Measurements from ENCODE around the gene ATP5PO.
"Not testable (repeated sequence)": the region's sequence is repeated elsewhere in the genome, so short reads cannot be mapped to it uniquely, and the experiment has no call there.

ATP5PO gene

GRCh38 chr21:33865996-33866575, 49.5 kb downstream of the ATP5PO start:
- no peak for DNase-seq

- no peak for DNase-seq
These were observed 50.4 kb downstream of the ATP5PO start for GRCh38 chr21:33865176-33865575.

GRCh38 chr21:33864150-33864549, 51.5 kb downstream of the ATP5PO start:
- no peak for DNase-seq

GRCh38 chr21:33863191-33863590, 52.4 kb downstream of the ATP5PO start:
- not testable (repeated sequence) for DNase-seq

GRCh38 chr21:33861125-33861524, 54.5 kb downstream of the ATP5PO start:
- DNase-seq: no peak

GRCh38 chr21:33860332-33860879, 55.2 kb downstream of the ATP5PO start:
- no peak for DNase-seq

- DNase-seq: no peak
These were observed 56.1 kb downstream of the ATP5PO start for GRCh38 chr21:33859373-33860102.

- no peak for DNase-seq
These were observed 56.8 kb downstream of the ATP5PO start for GRCh38 chr21:33858667-33859372.

- no peak for DNase-seq
These were observed 57.5 kb downstream of the ATP5PO start for GRCh38 chr21:33857846-33858666.

GRCh38 chr21:33856893-33857527, 58.6 kb downstream of the ATP5PO start:
- DNase-seq: no peak

GRCh38 chr21:33855190-33855589, 60.4 kb downstream of the ATP5PO start:
- DNase-seq: no peak

- DNase-seq: no peak
These were observed 61.0 kb downstream of the ATP5PO start for GRCh38 chr21:33854604-33855003.

Data from effector CD4-positive, alpha-beta T cell (primary cell).